ENCODE data around the gene AS3MT. TPM values are rescaled to one million over a fixed set of nuclear protein-coding genes. Genes with fewer than 3 reads are reported as not detected.

AS3MT gene
- total and polyA plus RNA-seq, 2 of the 8 experiments (the other 6 are each of a cell fraction or from before 2014, with no cell fraction given): 5.8 to 10.3 TPM

DNA sequence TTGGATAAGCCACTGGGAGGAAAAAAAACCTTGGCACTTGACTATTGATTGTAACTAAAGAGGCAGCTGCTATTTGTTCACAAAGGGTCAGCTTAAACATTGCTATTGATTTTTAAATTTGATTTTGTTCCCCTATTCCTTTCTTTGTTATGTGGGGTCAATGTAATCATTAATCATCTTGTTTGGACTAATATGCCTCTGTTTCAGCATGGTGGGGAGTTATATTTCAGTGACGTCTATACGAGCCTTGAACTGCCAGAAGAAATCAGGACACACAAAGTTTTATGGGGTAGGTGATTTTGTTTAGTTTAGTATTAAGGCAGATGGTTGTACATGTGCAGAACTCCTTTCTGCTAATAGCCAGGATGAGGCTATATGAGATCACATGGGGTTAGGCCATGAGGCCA lies 7.5 kb downstream of the AS3MT start:
- H3K4me3 ChIP-seq (ENCODE audit: extremely low read depth in 1 of 4, insufficient read depth in 2 of 4, low read depth in 3 of 4, low read length in 4 of 4): no peak overlapping the region
- CTCF ChIA-PET (ENCODE audit: partially characterized antibody): interaction anchor here (1.7 to 2.9 kb wide), 3 partner anchors 24 to 193 kb away, joined by 7 to 10 read pairs (median 9); no protein-coding TSS in a partner anchor
- no peaks in the 10 kb centered on the region for H3K79me2 ChIP-seq (ENCODE audit: control insufficient read depth in 1 of 2, insufficient read depth in 2 of 2, low read length in 2 of 2)
- no peaks in the 10 kb centered on the region for H3K23me2 ChIP-seq (ENCODE audit: low read depth, low read length)
- no peak overlapping the region for H3K14ac ChIP-seq (ENCODE audit: insufficient read length)
- H3K18ac ChIP-seq (ENCODE audit: extremely low read depth, low read length): no peak overlapping the region
- no peak overlapping the region for H2BK120ac ChIP-seq (replicated peaks; ENCODE audit: low read depth, low read length)
- H2AFZ ChIP-seq (ENCODE audit: low read length): no peak overlapping the region
- H4K5ac ChIP-seq (ENCODE audit: insufficient read length, low read depth, low read length): no peak overlapping the region
- no peak overlapping the region for H2BK12ac ChIP-seq (ENCODE audit: low read depth, low read length)
- no peaks in the 10 kb centered on the region for H3K27me3 ChIP-seq (replicated peaks in 1 of 4; ENCODE audit: control insufficient read depth in 3 of 4, extremely low read depth in 1 of 4, insufficient read depth in 3 of 4, low read length in 3 of 4)
- no peak overlapping the region for H3K9ac ChIP-seq (replicated peaks in 1 of 4; ENCODE audit: extremely low read depth in 1 of 4, low read depth in 3 of 4, low read length in 3 of 4)
- no peak overlapping the region for H3K4me2 ChIP-seq (ENCODE audit: insufficient read depth in 1 of 2, low read depth in 2 of 2, low read length in 2 of 2)
- no peak overlapping the region for H3K4ac ChIP-seq (replicated peaks; ENCODE audit: insufficient read length, low read depth, low read length)
- no peak overlapping the region for H2BK15ac ChIP-seq (ENCODE audit: low read length)
- H3K23ac ChIP-seq (ENCODE audit: insufficient read length): no peak overlapping the region
- no peak for DNase-seq (ENCODE audit: low read depth in 1 of 2, low spot score in 2 of 2)
- no peak overlapping the region for H2AK5ac ChIP-seq (ENCODE audit: low read depth, low read length)
- H2BK5ac ChIP-seq (ENCODE audit: low read depth, low read length): no peak overlapping the region
- no peak overlapping the region for H3K56ac ChIP-seq (replicated peaks; ENCODE audit: insufficient read length, low read depth, low read length)
- H3K9me3 ChIP-seq (ENCODE audit: insufficient read depth in 2 of 2, low read depth in 1 of 2, low read length in 1 of 2): no peaks in the 10 kb centered on the region
- no peak overlapping the region for H3K27ac ChIP-seq (ENCODE audit: low read depth, low read length)
- no peaks in the 10 kb centered on the region for H3K4me1 ChIP-seq (replicated peaks in 1 of 4; ENCODE audit: control insufficient read depth in 3 of 4, insufficient read depth in 4 of 4, low read length in 3 of 4)
- POLR2A ChIA-PET (ENCODE audit: partially characterized antibody): no interaction called here
- H3K79me1 ChIP-seq (ENCODE audit: low read depth, low read length): no peaks in the 10 kb centered on the region
- H4K20me1 ChIP-seq (replicated peaks in 1 of 2; ENCODE audit: control insufficient read depth in 1 of 2, insufficient read depth in 2 of 2, low read length in 2 of 2): peaks cover 0 to 1% of the 10 kb centered on the region in 2 experiments
- peaks cover 3 to 11% (median 5%) of the 10 kb centered on the region in 4 experiments; a peak in 5 of 8 replicates for H3K36me3 ChIP-seq (ENCODE audit: control insufficient read depth in 2 of 4, insufficient read depth in 4 of 4, low read length in 3 of 4)
- WGBS, 2 experiments (ENCODE audit: extremely low coverage in 1 of 2, insufficient coverage in 1 of 2, insufficient read length in 1 of 2, insufficient replicate concordance in 2 of 2, low coverage in 1 of 2, low lambda C conversion rate in 2 of 2, missing lambda C conversion rate in 1 of 2): 94% methylated on average over 2 of the region's 2 CpGs; no CpG with 5 or more reads in 1 of the 2 experiments
- no peak overlapping the region for H4K8ac ChIP-seq (ENCODE audit: extremely low read depth, insufficient read depth, low read length)
- H4K91ac ChIP-seq (replicated peaks; ENCODE audit: insufficient read length, low read length): no peak overlapping the region
- no peak for FAIRE-seq
- H2BK20ac ChIP-seq (ENCODE audit: low read length): no peak overlapping the region
- TF ChIP-seq NANOG (IDR thresholded peaks at IDR 0.05; ENCODE audit: insufficient read depth, low read depth, low read length, poor library complexity, severe bottlenecking): no peak
- no peak for TF ChIP-seq SAP30 (IDR thresholded peaks at IDR 0.05; ENCODE audit: insufficient read depth, insufficient replicate concordance, low read length)
- no peak for TF ChIP-seq TAF1 (IDR thresholded peaks at IDR 0.05; ENCODE audit: low read depth, low read length)
- TF ChIP-seq, protein P1, sequence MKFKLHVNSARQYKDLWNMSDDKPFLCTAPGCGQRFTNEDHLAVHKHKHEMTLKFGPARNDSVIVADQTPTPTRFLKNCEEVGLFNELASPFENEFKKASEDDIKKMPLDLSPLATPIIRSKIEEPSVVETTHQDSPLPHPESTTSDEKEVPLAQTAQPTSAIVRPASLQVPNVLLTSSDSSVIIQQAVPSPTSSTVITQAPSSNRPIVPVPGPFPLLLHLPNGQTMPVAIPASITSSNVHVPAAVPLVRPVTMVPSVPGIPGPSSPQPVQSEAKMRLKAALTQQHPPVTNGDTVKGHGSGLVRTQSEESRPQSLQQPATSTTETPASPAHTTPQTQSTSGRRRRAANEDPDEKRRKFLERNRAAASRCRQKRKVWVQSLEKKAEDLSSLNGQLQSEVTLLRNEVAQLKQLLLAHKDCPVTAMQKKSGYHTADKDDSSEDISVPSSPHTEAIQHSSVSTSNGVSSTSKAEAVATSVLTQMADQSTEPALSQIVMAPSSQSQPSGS (IDR thresholded peaks at IDR 0.05; ENCODE audit: low read length): no peak
- no peak for TF ChIP-seq CHD2 (IDR thresholded peaks at IDR 0.05; ENCODE audit: low read length)
- TF ChIP-seq RXRA (IDR thresholded peaks at IDR 0.05; ENCODE audit: insufficient read depth, low read depth, low read length): no peak
- TF ChIP-seq GTF2F1 (IDR thresholded peaks at IDR 0.05; ENCODE audit: borderline replicate concordance, low read depth, low read length): no peak
- no peak for TF ChIP-seq TCF12 (IDR thresholded peaks at IDR 0.05; ENCODE audit: low read depth, low read length)
- no peak for TF ChIP-seq HDAC6 (IDR thresholded peaks at IDR 0.05; ENCODE audit: low read depth, low read length)
- TF ChIP-seq FOSL1 (IDR thresholded peaks at IDR 0.05; ENCODE audit: insufficient read depth, low read depth, low read length): no peak
- TF ChIP-seq SIN3A (conservative IDR thresholded peaks at IDR 0.05 in 1 of 2, IDR thresholded peaks at IDR 0.05 in 1 of 2; ENCODE audit: low read depth in 1 of 2, low read length in 2 of 2): no peak
- no peak for TF ChIP-seq POU5F1 (IDR thresholded peaks at IDR 0.05; ENCODE audit: low read depth, low read length)

Data from H1 (cell line).